Ascending aorta (tissue), 2 donors: Measurements from ENCODE around the gene ARHGEF28. TPM values are rescaled to one million over a fixed set of nuclear protein-coding genes. Genes with fewer than 3 reads are reported as not detected.

ENCODE experiments used
- DNase-seq, 2 donors: peaks; one replicate each; pipeline ENCODE4 v3.0.0-alpha.2; 2019; ENCODE audit warnings: low spot score in 2 of 2
- H3K27ac ChIP-seq, 2 donors: fragments of 200-600 bp; sonication (generic); one replicate each; pipeline ENCODE4 v1.5.1; 2016 to 2017; ENCODE audit warnings: mild to moderate bottlenecking in 1 of 2
- H3K27me3 ChIP-seq: fragments of 200-600 bp; sonication (generic); one replicate; pipeline ENCODE4 v1.5.1; 2017
- H3K36me3 ChIP-seq, 2 donors: fragments of 200-600 bp; sonication (generic); one replicate each; pipeline ENCODE4 v1.5.1; 2016
- H3K4me1 ChIP-seq, 2 donors: fragments of 200-600 bp; sonication (generic); one replicate each; pipeline ENCODE4 v1.5.1; 2016 to 2017; ENCODE audit warnings: mild to moderate bottlenecking in 1 of 2
- H3K4me3 ChIP-seq, 2 donors: fragments of 200-600 bp; sonication (generic); one replicate each; pipeline ENCODE4 v1.5.1; 2016 to 2017; ENCODE audit warnings: mild to moderate bottlenecking in 1 of 2
- H3K9me3 ChIP-seq, 2 donors: fragments of 200-600 bp; sonication (generic); one replicate each; pipeline ENCODE4 v1.5.1; 2016
- CTCF ChIP-seq, 3 experiments: fragments of 200-600 bp in 2 of 3; fragments of 450-650 bp in 1 of 3; sonication (generic) in 2 of 3; IDR thresholded peaks; one replicate each; pipeline ENCODE4 v1.5.1; 2016 to 2019; ENCODE audit warnings: antibody characterized with exemption in 3 of 3, mild to moderate bottlenecking in 1 of 3, moderate library complexity in 1 of 3
- intact Hi-C: fragments of 100-400 bp; cut with DNase I; formaldehyde crosslinking; loops from one replicate; pipeline ENCODE4 v1.15.1; 2023
- total RNA-seq: library from RNA; depleted of rRNA; stranded (reverse); fragments of >200 nt; gene quantifications from one replicate; pipeline ENCODE4 v1.1.0, GENCODE V29; 2016

ARHGEF28 gene
- total RNA-seq, 1 donor from 2014 or later = 15.1 TPM

DNA sequence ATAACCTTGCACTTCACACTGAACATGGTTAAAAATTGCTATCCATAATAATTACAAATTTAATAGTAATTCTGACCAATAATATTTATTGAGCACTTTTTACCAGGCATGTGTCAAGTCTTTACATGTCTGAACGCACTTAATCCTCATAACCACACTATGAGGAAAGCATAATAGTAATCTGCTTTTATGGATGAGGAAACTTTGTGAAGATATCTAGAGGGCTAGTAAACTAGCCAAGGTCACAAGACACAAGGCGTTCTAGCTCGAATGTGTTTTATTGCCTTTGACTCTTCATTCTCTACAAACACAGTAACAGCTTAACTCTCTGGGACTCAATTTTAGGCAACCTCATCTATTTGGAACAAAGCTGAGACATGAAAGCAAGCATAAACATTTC lies 205.1 kb downstream of the ARHGEF28 start:
- Histone ChIP-seq H3K4me1 (peaks cover 4 to 12% of the 10 kb centered on the region in 2 donors), H3K4me3 (no peak overlapping the region), H3K9me3 (no peaks in the 10 kb centered on the region), H3K27ac (peak overlapping the region in 1 of 2 donors; percentile 33), H3K36me3 (peaks cover 0 to 7% of the 10 kb centered on the region in 2 donors), H3K27me3 (no peaks in the 10 kb centered on the region)
- DNase-seq = no peak
- intact Hi-C loops = no loop called here
- TF ChIP-seq CTCF (IDR thresholded peaks at IDR 0.05) = no peak

DNA sequence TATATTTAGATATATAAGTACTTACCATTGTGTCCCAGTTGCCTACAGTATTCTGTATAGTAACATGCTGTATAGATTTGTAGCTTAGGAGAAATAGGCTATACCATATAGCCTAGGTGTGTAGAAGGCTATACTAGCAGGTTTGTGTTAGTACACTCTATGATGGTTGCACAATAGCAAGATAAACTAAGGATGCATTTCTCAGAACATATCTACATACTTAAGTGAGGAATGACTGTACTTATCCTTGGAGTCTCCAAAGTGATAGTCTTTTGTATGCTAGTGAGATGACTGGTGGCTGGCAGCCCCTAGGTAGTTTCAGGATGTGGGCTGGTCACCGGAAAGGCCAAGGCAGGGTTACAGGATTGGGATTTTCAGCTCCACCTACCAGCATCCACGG lies 208.7 kb downstream of the ARHGEF28 start:
- no peaks in the 10 kb centered on the region for H3K9me3 ChIP-seq
- no peak overlapping the region for H3K27ac ChIP-seq
- H3K36me3 ChIP-seq = peaks cover 0 to 7% of the 10 kb centered on the region in 2 donors
- H3K27me3 ChIP-seq = no peaks in the 10 kb centered on the region
- intact Hi-C loops = no loop called here
- no peaks in the 10 kb centered on the region for H3K4me1 ChIP-seq
- no peak for DNase-seq
- no peak overlapping the region for H3K4me3 ChIP-seq
- TF ChIP-seq CTCF (IDR thresholded peaks at IDR 0.05) = no peak

DNA sequence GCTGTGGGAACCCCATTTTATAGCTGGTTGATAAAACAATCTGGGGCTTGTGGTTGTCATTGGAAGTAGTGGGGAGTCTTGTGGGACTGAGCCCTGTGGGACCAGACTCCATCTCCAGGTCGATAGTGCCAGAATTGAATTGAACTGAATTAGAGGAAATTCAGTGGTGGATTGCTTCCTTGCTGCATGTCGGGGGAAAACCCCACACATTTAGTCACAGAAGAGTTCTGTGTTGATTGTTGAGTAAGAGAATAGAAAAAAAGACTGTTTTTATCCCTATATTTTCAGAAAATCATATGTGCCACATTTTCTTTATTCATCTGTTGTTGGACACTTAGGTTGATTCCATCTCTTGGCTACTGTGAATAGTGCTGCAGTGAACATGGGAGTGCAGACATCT lies 209.7 kb downstream of the ARHGEF28 start:
- Histone ChIP-seq H3K4me1 (no peaks in the 10 kb centered on the region), H3K36me3 (peaks cover 0 to 7% of the 10 kb centered on the region in 2 donors), H3K9me3 (no peaks in the 10 kb centered on the region), H3K4me3 (no peak overlapping the region), H3K27ac (no peak overlapping the region), H3K27me3 (no peaks in the 10 kb centered on the region)
- no peak for DNase-seq
- no peak for TF ChIP-seq CTCF (IDR thresholded peaks at IDR 0.05)
- intact Hi-C loops = no loop called here

DNA sequence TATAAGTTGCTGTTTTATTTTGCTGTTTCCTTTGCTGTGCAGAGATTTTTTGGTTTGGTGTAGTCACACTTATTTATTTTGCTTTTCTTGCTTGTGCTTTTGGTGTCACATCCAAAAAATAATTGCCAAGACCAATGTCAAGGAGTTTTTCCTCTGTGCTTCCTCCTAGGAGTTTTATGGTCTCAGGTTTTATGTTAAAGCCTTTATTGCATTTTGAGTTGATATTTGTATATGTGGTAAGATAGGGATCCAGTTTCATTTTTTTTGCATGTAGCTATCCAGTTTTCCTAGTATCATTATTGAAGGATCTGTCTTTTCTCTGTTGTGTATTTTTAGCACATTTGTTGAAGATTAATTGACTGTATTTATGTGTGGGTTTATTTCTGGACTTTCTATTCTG lies 210.6 kb downstream of the ARHGEF28 start:
- TF ChIP-seq CTCF (IDR thresholded peaks at IDR 0.05) = no peak
- no peak for DNase-seq
- Histone ChIP-seq H3K9me3 (no peaks in the 10 kb centered on the region), H3K36me3 (peaks cover 0 to 14% of the 10 kb centered on the region in 2 donors), H3K4me3 (no peak overlapping the region), H3K4me1 (no peaks in the 10 kb centered on the region), H3K27ac (no peak overlapping the region), H3K27me3 (no peaks in the 10 kb centered on the region)
- intact Hi-C loops = no loop called here

- no peak overlapping the region for H3K27ac ChIP-seq
- intact Hi-C loops = no loop called here
- no peaks in the 10 kb centered on the region for H3K4me1 ChIP-seq
- no peak overlapping the region for H3K4me3 ChIP-seq
- H3K36me3 ChIP-seq = peaks cover 0 to 10% of the 10 kb centered on the region in 2 donors
- H3K9me3 ChIP-seq = no peaks in the 10 kb centered on the region
- no peaks in the 10 kb centered on the region for H3K27me3 ChIP-seq
- no peak for DNase-seq
- TF ChIP-seq CTCF (IDR thresholded peaks at IDR 0.05) = no peak
Measured at GRCh38 chr5:73838901-73839300, 212.9 kb downstream of the ARHGEF28 start.

- H3K36me3 ChIP-seq = peaks cover 0 to 10% of the 10 kb centered on the region in 2 donors
- no peak overlapping the region for H3K4me3 ChIP-seq
- intact Hi-C loops = no loop called here
- H3K27me3 ChIP-seq = no peaks in the 10 kb centered on the region
- no peak for DNase-seq
- no peaks in the 10 kb centered on the region for H3K9me3 ChIP-seq
- H3K4me1 ChIP-seq = no peaks in the 10 kb centered on the region
- no peak for TF ChIP-seq CTCF (IDR thresholded peaks at IDR 0.05)
- no peak overlapping the region for H3K27ac ChIP-seq
Measured at GRCh38 chr5:73841641-73842040, 215.6 kb downstream of the ARHGEF28 start.
